Activated CD4-positive, CD25-positive, alpha-beta regulatory T cell treated with anti-CD3 and anti-CD28 coated beads, Interleukin-2, amount 50 U/mL, for 24 hours (primary cell): ENCODE results near the gene LPCAT1.
A peak's percentile ranks its signal among the peaks of the same experiment; 100 is the strongest.
"Not testable (repeated sequence)": the region's sequence is repeated elsewhere in the genome, so short reads cannot be mapped to it uniquely, and the experiment has no call there.

Source experiments
- ATAC-seq, 2 donors: fragments of 150-1000 bp; cut with Tn5 transposase; one replicate each; pipeline ENCODE4 v1.10.0; 2021; ENCODE audit warnings: mild to moderate bottlenecking in 1 of 2, moderate library complexity in 1 of 2

The LPCAT1 gene

GRCh38 chr5:1523793-1524480, at the start of gene LPCAT1:
LPCAT1 (minus strand) TSS chr5:1523960; CDS start chr5:1523844, 116 bp downstream.
- ATAC-seq: peak; percentile 81 to 82

GRCh38 chr5:1571875-1572274, 48.1 kb upstream of the LPCAT1 start:
- ATAC-seq: not testable (repeated sequence)

- no peak for ATAC-seq
These were observed 47.2 kb upstream of the LPCAT1 start for GRCh38 chr5:1570975-1571374.

GRCh38 chr5:1568201-1568979, 44.6 kb upstream of the LPCAT1 start:
- ATAC-seq: no peak

GRCh38 chr5:1567527-1568200, 43.9 kb upstream of the LPCAT1 start:
- ATAC-seq: not testable (repeated sequence)

GRCh38 chr5:1565737-1566734, 42.3 kb upstream of the LPCAT1 start:
- no peak for ATAC-seq

GRCh38 chr5:1564824-1565736, 41.3 kb upstream of the LPCAT1 start:
- ATAC-seq: no peak

- ATAC-seq: no peak
These were observed 40.5 kb upstream of the LPCAT1 start for GRCh38 chr5:1564182-1564748.

- no peak for ATAC-seq
These were observed 39.9 kb upstream of the LPCAT1 start for GRCh38 chr5:1563617-1564181.

GRCh38 chr5:1563051-1563461, 39.3 kb upstream of the LPCAT1 start:
- no peak for ATAC-seq

- no peak for ATAC-seq
These were observed 38.8 kb upstream of the LPCAT1 start for GRCh38 chr5:1562599-1562998.

GRCh38 chr5:1561402-1561929, 37.7 kb upstream of the LPCAT1 start:
- ATAC-seq: no peak

- ATAC-seq: not testable (repeated sequence)
These were observed 36.7 kb upstream of the LPCAT1 start for GRCh38 chr5:1560499-1560898.

GRCh38 chr5:1558944-1559343, 35.2 kb upstream of the LPCAT1 start:
- no peak for ATAC-seq

GRCh38 chr5:1557114-1557873, 33.5 kb upstream of the LPCAT1 start:
- ATAC-seq: no peak

- no peak for ATAC-seq
These were observed 32.3 kb upstream of the LPCAT1 start for GRCh38 chr5:1555808-1556731.

- ATAC-seq: no peak
These were observed 31.4 kb upstream of the LPCAT1 start for GRCh38 chr5:1555011-1555807.
